HG02798 (cell line): ENCODE data around the gene OR14I1.

Experiments used
- ATAC-seq: cut with Tn5 transposase; IDR thresholded peaks from one replicate; pipeline ENCODE4 v1.9.1; 2021; ENCODE audit warnings: mild to moderate bottlenecking; ENCODE audit not compliant: unreplicated experiment, poor library complexity

The OR14I1 gene

GRCh38 chr1:248702714-248703113 is at the start of gene OR14I1:
Gene OR14I1, minus strand, starts transcription at chr1:248702766.
- ATAC-seq = no peak

- no peak for ATAC-seq
These were observed 49.1 kb upstream of the OR14I1 start for GRCh38 chr1:248751635-248752034.

- no peak for ATAC-seq
These were observed 48.6 kb upstream of the OR14I1 start for GRCh38 chr1:248751142-248751541.

GRCh38 chr1:248750496-248750895 is 47.9 kb upstream of the OR14I1 start:
- no peak for ATAC-seq

- no peak for ATAC-seq
These were observed 45.6 kb upstream of the OR14I1 start for GRCh38 chr1:248748211-248748610.

GRCh38 chr1:248740876-248741275 is 38.3 kb upstream of the OR14I1 start:
- no peak for ATAC-seq

- ATAC-seq = no peak
These were observed 37.1 kb upstream of the OR14I1 start for GRCh38 chr1:248739572-248740205.

GRCh38 chr1:248737457-248737856 is 34.9 kb upstream of the OR14I1 start:
- ATAC-seq = no peak

GRCh38 chr1:248736977-248737376 is 34.4 kb upstream of the OR14I1 start:
- ATAC-seq = no peak

GRCh38 chr1:248733566-248733965 is 31.0 kb upstream of the OR14I1 start:
- ATAC-seq = no peak

- ATAC-seq = no peak
These were observed 28.2 kb upstream of the OR14I1 start for GRCh38 chr1:248730507-248731335.

GRCh38 chr1:248714248-248714647 is 11.7 kb upstream of the OR14I1 start:
- no peak for ATAC-seq

- no peak for ATAC-seq
These were observed 7.8 kb upstream of the OR14I1 start for GRCh38 chr1:248710305-248710900.

- ATAC-seq = no peak
These were observed 2.0 kb upstream of the OR14I1 start for GRCh38 chr1:248704606-248705005.

GRCh38 chr1:248703674-248704073 is 1.1 kb upstream of the OR14I1 start:
- ATAC-seq = no peak

- ATAC-seq = no peak
These were observed 3.5 kb downstream of the OR14I1 start for GRCh38 chr1:248699099-248699498.

- ATAC-seq = no peak
These were observed 4.7 kb downstream of the OR14I1 start for GRCh38 chr1:248697907-248698306.

GRCh38 chr1:248696774-248697173 is 5.8 kb downstream of the OR14I1 start:
- no peak for ATAC-seq

- no peak for ATAC-seq
These were observed 6.3 kb downstream of the OR14I1 start for GRCh38 chr1:248696261-248696660.

- no peak for ATAC-seq
These were observed 7.0 kb downstream of the OR14I1 start for GRCh38 chr1:248695451-248696132.
